PC-9 (cell line): Measurements from ENCODE around the gene CSTF1. TPM values are rescaled to one million over a fixed set of nuclear protein-coding genes. Genes with fewer than 3 reads are reported as not detected.

ENCODE experiments used
- BruUV-seq: library from RNA; stranded (reverse); fragments of 400-500 nt; replicated peaks from 2 replicates; lab custom pipeline; 2021; lab: Mats Ljungman, UMichigan
- CTCF ChIA-PET: fragments of 300-600 bp; sonication (Branson Sonifier 250); formaldehyde crosslinking; loops from one replicate; lab custom pipeline; 2022; ENCODE audit warnings: antibody characterized with exemption; lab: Charles Lee
- POLR2A ChIA-PET: fragments of 300-600 bp; sonication (Branson Sonifier 250); formaldehyde crosslinking; loops from one replicate; lab custom pipeline; 2022; ENCODE audit warnings: antibody characterized with exemption; ENCODE audit not compliant: unreplicated experiment; lab: Charles Lee
- DNase-seq, 2 experiments: peaks; one replicate each; pipeline versions ENCODE4 v3.0.0 to v3.0.0-alpha.2; 2015 to 2022; ENCODE audit warnings: mixed read lengths in 1 of 2
- H2AFZ ChIP-seq: fragments of 200-600 bp; sonication (generic); 2 replicates; pipeline ENCODE4 v1.8.1; 2017; ENCODE audit warnings: antibody characterized with exemption
- H3F3A ChIP-seq: fragments of 200-600 bp; sonication (generic); 2 replicates; pipeline ENCODE4 v1.8.1; 2017; ENCODE audit warnings: antibody characterized with exemption, mild to moderate bottlenecking, low read depth; ENCODE audit not compliant: insufficient read depth
- H3K27ac ChIP-seq: fragments of 200-600 bp; sonication (generic); 2 replicates; pipeline ENCODE4 v1.6.1; 2016; ENCODE audit warnings: mixed run types
- H3K27me3 ChIP-seq: fragments of 200-600 bp; sonication (generic); 2 replicates; pipeline ENCODE4 v1.6.1; 2016; ENCODE audit warnings: low read depth, mixed run types; ENCODE audit not compliant: insufficient read depth
- H3K36me3 ChIP-seq: fragments of 200-600 bp; sonication (generic); 2 replicates; pipeline ENCODE4 v1.6.1; 2016; ENCODE audit warnings: low read depth, mixed run types
- H3K4me1 ChIP-seq: fragments of 200-600 bp; sonication (generic); replicated peaks from 2 replicates; pipeline ENCODE4 v1.6.1; 2016; ENCODE audit warnings: mixed run types; ENCODE audit not compliant: insufficient read depth
- H3K4me2 ChIP-seq: fragments of 200-600 bp; sonication (generic); 2 replicates; pipeline ENCODE4 v1.6.1; 2017; ENCODE audit warnings: mixed run types
- H3K4me3 ChIP-seq: fragments of 200-600 bp; sonication (generic); 2 replicates; pipeline ENCODE4 v1.6.1; 2016; ENCODE audit warnings: mixed run types
- H3K79me2 ChIP-seq: fragments of 200-600 bp; sonication (generic); 2 replicates; pipeline ENCODE4 v1.6.1; 2017; ENCODE audit warnings: low read depth, mixed run types
- H3K9me2 ChIP-seq: fragments of 200-600 bp; sonication (generic); 2 replicates; pipeline ENCODE4 v1.8.1; 2017; ENCODE audit warnings: mild to moderate bottlenecking; ENCODE audit not compliant: insufficient read depth
- H3K9me3 ChIP-seq: fragments of 200-600 bp; sonication (generic); 2 replicates; pipeline ENCODE4 v1.8.1; 2016; ENCODE audit warnings: low read depth; ENCODE audit not compliant: insufficient read depth
- H4K20me1 ChIP-seq: fragments of 200-600 bp; sonication (generic); 2 replicates; pipeline ENCODE4 v1.8.1; 2017; ENCODE audit not compliant: insufficient read depth
- CTCF ChIP-seq: fragments of 200-600 bp; sonication (generic); conservative IDR thresholded peaks from 2 replicates; pipeline ENCODE4 v1.6.1; 2017; ENCODE audit warnings: mixed run types, antibody characterized with exemption, mild to moderate bottlenecking, moderate library complexity
- EZH2 ChIP-seq: fragments of 200-600 bp; sonication (generic); IDR thresholded peaks from 2 replicates; pipeline ENCODE4 v1.8.0; 2017; ENCODE audit warnings: antibody characterized with exemption, low read depth
- intact Hi-C: fragments of 100-400 bp; cut with micrococcal nuclease; formaldehyde crosslinking; loops from one replicate; pipeline ENCODE4 v1.10.0; 2022; ENCODE audit not compliant: unreplicated experiment
- total RNA-seq: library from RNA; stranded (reverse); gene quantifications from 2 replicates; pipeline ENCODE4 v1.2.3, GENCODE V29; 2021

CSTF1 gene
- total RNA-seq, 1 experiment from 2014 or later = 50.0 TPM

- TF ChIP-seq CTCF (no peak), EZH2 (no peak)
- Histone ChIP-seq H3K79me2 (no peaks in the 10 kb centered on the region), H4K20me1 (no peaks in the 10 kb centered on the region), H3K4me3 (no peak overlapping the region), H3K36me3 (no peaks in the 10 kb centered on the region), H3K9me2 (no peaks in the 10 kb centered on the region), H2AFZ (no peak overlapping the region), H3F3A (peaks cover 6% of the 10 kb centered on the region), H3K4me1 (peaks cover 15% of the 10 kb centered on the region), H3K27ac (no peak overlapping the region), H3K9me3 (no peaks in the 10 kb centered on the region), H3K27me3 (no peaks in the 10 kb centered on the region), H3K4me2 (no peak overlapping the region)
- no TSS peak for BruUV-seq
- CTCF ChIA-PET = no interaction called here
- DNase-seq = no peak
- POLR2A ChIA-PET = no interaction called here
- intact Hi-C loops = no loop called here
These were observed 29.5 kb upstream of the CSTF1 start for GRCh38 chr20:56362833-56363413.

- no TSS peak for BruUV-seq
- POLR2A ChIA-PET = no interaction called here
- CTCF ChIA-PET = no interaction called here
These were observed 29.0 kb upstream of the CSTF1 start for GRCh38 chr20:56363491-56363890.

GRCh38 chr20:56368351-56369134, 23.9 kb upstream of the CSTF1 start:
- CTCF ChIA-PET = no interaction called here
- H3K4me1 ChIP-seq = no peaks in the 10 kb centered on the region

More at GRCh38 chr20:56363491-56363890, 29.0 kb upstream of the CSTF1 start:
- Histone ChIP-seq H3K36me3 (no peaks in the 10 kb centered on the region), H3K4me1 (peaks cover 9% of the 10 kb centered on the region), H3K4me2 (no peak overlapping the region), H3K27me3 (no peaks in the 10 kb centered on the region), H2AFZ (no peak overlapping the region), H3K4me3 (no peak overlapping the region), H3K27ac (no peak overlapping the region), H3K9me2 (no peaks in the 10 kb centered on the region), H3K9me3 (peaks cover 2% of the 10 kb centered on the region; the same call in 1 of the 2 replicates), H4K20me1 (no peaks in the 10 kb centered on the region), H3K79me2 (no peaks in the 10 kb centered on the region), H3F3A (peaks cover 2% of the 10 kb centered on the region)
- DNase-seq = no peak
- TF ChIP-seq EZH2 = no peak
- no peak for TF ChIP-seq CTCF
- intact Hi-C loops = no loop called here

More at GRCh38 chr20:56368351-56369134, 23.9 kb upstream of the CSTF1 start:
- DNase-seq = no peak
- H3K4me2 ChIP-seq = no peak overlapping the region
- H3K36me3 ChIP-seq = peaks cover 31% of the 10 kb centered on the region
- no peak overlapping the region for H2AFZ ChIP-seq
- no peak overlapping the region for H3K4me3 ChIP-seq
- intact Hi-C loops = no loop called here
- peaks cover 3% of the 10 kb centered on the region; the same call in 1 of the 2 replicates for H3K9me3 ChIP-seq
- H3K9me2 ChIP-seq = no peaks in the 10 kb centered on the region
- no TSS peak for BruUV-seq
- POLR2A ChIA-PET = no interaction called here
- no peak overlapping the region for H3K27ac ChIP-seq
- H4K20me1 ChIP-seq = no peaks in the 10 kb centered on the region
- no peaks in the 10 kb centered on the region for H3K27me3 ChIP-seq
- peaks cover 10% of the 10 kb centered on the region; the same call in 1 of the 2 replicates for H3F3A ChIP-seq
- TF ChIP-seq EZH2 = no peak
- no peak for TF ChIP-seq CTCF
- peaks cover 8% of the 10 kb centered on the region; the same call in 1 of the 2 replicates for H3K79me2 ChIP-seq
